ENCODE data around the gene RSBN1L.

Gene RSBN1L

GRCh38 chr7:77802557-77803405, 106.5 kb downstream of the RSBN1L start:
- DNase-seq (ENCODE audit: low read depth, low spot score), result no peak

GRCh38 chr7:77806425-77806824, 110.2 kb downstream of the RSBN1L start:
- DNase-seq (ENCODE audit: low read depth, low spot score), result no peak

GRCh38 chr7:77808517-77808916, 112.3 kb downstream of the RSBN1L start:
- no peak for DNase-seq (ENCODE audit: low read depth, low spot score)

- no peak for DNase-seq (ENCODE audit: low read depth, low spot score)
These were observed 115.4 kb downstream of the RSBN1L start for GRCh38 chr7:77811516-77812289.

GRCh38 chr7:77812290-77812685, 116.0 kb downstream of the RSBN1L start:
- peak; percentile 38 for DNase-seq (ENCODE audit: low read depth, low spot score)

GRCh38 chr7:77813180-77813579, 116.9 kb downstream of the RSBN1L start:
- DNase-seq (ENCODE audit: low read depth, low spot score), result no peak

GRCh38 chr7:77819021-77819420, 122.8 kb downstream of the RSBN1L start:
- DNase-seq (ENCODE audit: low read depth, low spot score), result no peak

- DNase-seq (ENCODE audit: low read depth, low spot score), result no peak
These were observed 124.7 kb downstream of the RSBN1L start for GRCh38 chr7:77820967-77821366.

GRCh38 chr7:77822269-77822668, 126.0 kb downstream of the RSBN1L start:
- DNase-seq (ENCODE audit: low read depth, low spot score), result no peak

GRCh38 chr7:77823787-77824186, 127.5 kb downstream of the RSBN1L start:
- DNase-seq (ENCODE audit: low read depth, low spot score), result peak; percentile 20

GRCh38 chr7:77824636-77825035, 128.4 kb downstream of the RSBN1L start:
- DNase-seq (ENCODE audit: low read depth, low spot score), result no peak

GRCh38 chr7:77825131-77825530, 128.9 kb downstream of the RSBN1L start:
- DNase-seq (ENCODE audit: low read depth, low spot score), result no peak

GRCh38 chr7:77826300-77826699, 130.0 kb downstream of the RSBN1L start:
- no peak for DNase-seq (ENCODE audit: low read depth, low spot score)

GRCh38 chr7:77827999-77828398, 131.7 kb downstream of the RSBN1L start:
- DNase-seq (ENCODE audit: low read depth, low spot score), result no peak

GRCh38 chr7:77830649-77831355, 134.5 kb downstream of the RSBN1L start:
- DNase-seq (ENCODE audit: low read depth, low spot score), result no peak

- no peak for DNase-seq (ENCODE audit: low read depth, low spot score)
These were observed 135.2 kb downstream of the RSBN1L start for GRCh38 chr7:77831481-77831880.

GRCh38 chr7:77831953-77832352, 135.7 kb downstream of the RSBN1L start:
- no peak for DNase-seq (ENCODE audit: low read depth, low spot score)

All from astrocyte of the hippocampus (primary cell).